Astrocyte (in vitro differentiated cells and primary cell): ENCODE data around the gene SUN3. TPM values are rescaled to one million over a fixed set of nuclear protein-coding genes. Genes with fewer than 3 reads are reported as not detected.

Experiments
- DNase-seq: peaks from one replicate; pipeline ENCODE4 v3.0.0-alpha.2; 2010; ENCODE audit warnings: low read depth
- FAIRE-seq: peaks from 2 replicates; lab custom pipeline; 2011; peaks lifted over from hg19 to GRCh38; lab: Jason Lieb, UNC
- H2AFZ ChIP-seq: 2 replicates; pipeline ENCODE4 v1.6.0; 2012; ENCODE audit warnings: low read depth, low read length, inconsistent platforms
- H3K27ac ChIP-seq: 2 replicates; pipeline ENCODE4 v1.5.1; 2011; ENCODE audit warnings: low read depth, low read length, inconsistent platforms
- H3K27me3 ChIP-seq: 2 replicates; pipeline ENCODE4 v1.6.0; 2011; ENCODE audit warnings: low read length, inconsistent platforms; ENCODE audit not compliant: insufficient read depth
- H3K36me3 ChIP-seq: 2 replicates; pipeline ENCODE4 v1.5.1; 2011; ENCODE audit warnings: low read length, inconsistent platforms; ENCODE audit not compliant: insufficient read depth
- H3K4me1 ChIP-seq: 2 replicates; pipeline ENCODE4 v1.5.1; 2011; ENCODE audit warnings: low read length, inconsistent platforms; ENCODE audit not compliant: insufficient read depth
- H3K4me2 ChIP-seq: 2 replicates; pipeline ENCODE4 v1.6.0; 2012; ENCODE audit warnings: low read length, inconsistent platforms
- H3K4me3 ChIP-seq: 2 replicates; pipeline ENCODE4 v1.5.1; 2011; ENCODE audit warnings: low read depth, mild to moderate bottlenecking, low read length, inconsistent platforms; ENCODE audit not compliant: insufficient read depth
- H3K79me2 ChIP-seq: 2 replicates; pipeline ENCODE4 v1.6.0; 2012; ENCODE audit warnings: mild to moderate bottlenecking, low read length, inconsistent platforms; ENCODE audit not compliant: insufficient read depth
- H3K9ac ChIP-seq: 2 replicates; pipeline ENCODE4 v1.6.0; 2012; ENCODE audit warnings: mild to moderate bottlenecking, low read length, inconsistent platforms
- H3K9me3 ChIP-seq: 2 replicates; pipeline ENCODE4 v1.5.1; 2012; ENCODE audit warnings: low read depth, mild to moderate bottlenecking, low read length, inconsistent platforms; ENCODE audit not compliant: insufficient read depth
- H4K20me1 ChIP-seq: 2 replicates; pipeline ENCODE4 v1.6.0; 2012; ENCODE audit warnings: low read length, inconsistent platforms; ENCODE audit not compliant: insufficient read depth
- H3K27ac Mint-ChIP-seq: one replicate; pipeline ENCODE4 v1.8.0; 2021; ENCODE audit warnings: mild to moderate bottlenecking, mixed read lengths; ENCODE audit not compliant: unreplicated experiment
- H3K27me3 Mint-ChIP-seq: one replicate; pipeline ENCODE4 v1.8.0; 2021; ENCODE audit warnings: low read depth, mixed read lengths; ENCODE audit not compliant: unreplicated experiment
- H3K36me3 Mint-ChIP-seq: one replicate; pipeline ENCODE4 v1.8.0; 2021; ENCODE audit warnings: low read depth, mixed read lengths; ENCODE audit not compliant: unreplicated experiment
- H3K4me1 Mint-ChIP-seq: one replicate; pipeline ENCODE4 v1.8.0; 2021; ENCODE audit warnings: low read depth, mixed read lengths; ENCODE audit not compliant: unreplicated experiment
- H3K4me3 Mint-ChIP-seq: one replicate; pipeline ENCODE4 v1.8.0; 2021; ENCODE audit warnings: mild to moderate bottlenecking, moderate library complexity, mixed read lengths; ENCODE audit not compliant: unreplicated experiment
- H3K9me3 Mint-ChIP-seq: one replicate; pipeline ENCODE4 v1.8.0; 2021; ENCODE audit warnings: mild to moderate bottlenecking, mixed read lengths; ENCODE audit not compliant: unreplicated experiment
- CTCF ChIP-seq: IDR thresholded peaks from 2 replicates; pipeline ENCODE4 v1.5.1; 2011; ENCODE audit warnings: low read depth, mild to moderate bottlenecking, inconsistent platforms, low read length, moderate library complexity; ENCODE audit not compliant: insufficient read depth
- EZH2 ChIP-seq: IDR thresholded peaks from 2 replicates; pipeline ENCODE4 v1.6.1; 2012; ENCODE audit warnings: mild to moderate bottlenecking, low read length, inconsistent platforms; ENCODE audit not compliant: insufficient read depth
- total RNA-seq: library from RNA; stranded (reverse); gene quantifications from 2 replicates; pipeline ENCODE4 v1.2.1, GENCODE V29; 2021

SUN3 gene
- total RNA-seq, 1 donor from 2014 or later = not detected

- no peak for FAIRE-seq
- H3K4me1 ChIP-seq = no peaks in the 10 kb centered on the region
- Mint-ChIP-seq H3K27ac (no peak within 1 kb of the TSS), H3K4me1 (peaks cover 31% of the 10 kb centered on the region), H3K9me3 (no peaks in the 10 kb centered on the region), H3K36me3 (no peaks in the 10 kb centered on the region), H3K27me3 (no peaks in the 10 kb centered on the region), H3K4me3 (no peak within 1 kb of the TSS)
- no peak within 1 kb of the TSS for H3K9ac ChIP-seq
- peak; percentile 28 for DNase-seq
- no peaks in the 10 kb centered on the region for H4K20me1 ChIP-seq
- H3K4me3 ChIP-seq = no peak within 1 kb of the TSS
- no peaks in the 10 kb centered on the region for H3K27me3 ChIP-seq
- H2AFZ ChIP-seq = no peak within 1 kb of the TSS
- H3K9me3 ChIP-seq = no peaks in the 10 kb centered on the region
- no peaks in the 10 kb centered on the region for H3K36me3 ChIP-seq
- H3K4me2 ChIP-seq = no peak within 1 kb of the TSS
- H3K27ac ChIP-seq = no peak within 1 kb of the TSS
- TF ChIP-seq CTCF (no peak), EZH2 (no peak)
- no peaks in the 10 kb centered on the region for H3K79me2 ChIP-seq
Measured at GRCh38 chr7:47948141-47948790, 80.6 kb downstream of the SUN3 start, which contains the start of gene PKD1L1. TSS of gene PKD1L1 (minus strand) at chr7:47948466. CDS start at chr7:47948440, 26 bp downstream.

- Histone ChIP-seq H3K36me3 (no peaks in the 10 kb centered on the region), H2AFZ (no peak overlapping the region), H3K79me2 (no peaks in the 10 kb centered on the region), H3K9ac (no peak overlapping the region), H3K4me2 (no peak overlapping the region), H3K27ac (no peak overlapping the region), H3K9me3 (no peaks in the 10 kb centered on the region), H4K20me1 (no peaks in the 10 kb centered on the region), H3K4me1 (no peaks in the 10 kb centered on the region), H3K4me3 (no peak overlapping the region), H3K27me3 (no peaks in the 10 kb centered on the region)
- TF ChIP-seq CTCF (no peak), EZH2 (no peak)
- FAIRE-seq (no peak), DNase-seq (no peak)
- no peak overlapping the region for H3K27ac Mint-ChIP-seq
- no peaks in the 10 kb centered on the region for H3K36me3 Mint-ChIP-seq
- no peaks in the 10 kb centered on the region for H3K27me3 Mint-ChIP-seq
- peaks cover 27% of the 10 kb centered on the region for H3K4me1 Mint-ChIP-seq
- no peak overlapping the region for H3K4me3 Mint-ChIP-seq
- no peaks in the 10 kb centered on the region for H3K9me3 Mint-ChIP-seq
Measured at GRCh38 chr7:47947355-47947749, 81.6 kb downstream of the SUN3 start.

GRCh38 chr7:47946581-47947354 lies 82.1 kb downstream of the SUN3 start:
- peaks cover 31% of the 10 kb centered on the region for H3K4me1 Mint-ChIP-seq
- H3K9ac ChIP-seq = no peak overlapping the region
- no peak overlapping the region for H3K27ac ChIP-seq
- no peak overlapping the region for H3K27ac Mint-ChIP-seq
- no peak overlapping the region for H3K4me2 ChIP-seq
- no peak overlapping the region for H3K4me3 ChIP-seq
- H3K9me3 ChIP-seq = no peaks in the 10 kb centered on the region
- H3K4me1 ChIP-seq = peaks cover 4% of the 10 kb centered on the region
- no peaks in the 10 kb centered on the region for H3K27me3 ChIP-seq
- no peak overlapping the region for H2AFZ ChIP-seq
- no peaks in the 10 kb centered on the region for H3K27me3 Mint-ChIP-seq
- no peak overlapping the region for H3K4me3 Mint-ChIP-seq
- H3K36me3 Mint-ChIP-seq = no peaks in the 10 kb centered on the region
- no peak for FAIRE-seq
- H3K36me3 ChIP-seq = no peaks in the 10 kb centered on the region
- TF ChIP-seq EZH2 (no peak), CTCF (no peak)
- DNase-seq = no peak
- no peaks in the 10 kb centered on the region for H3K9me3 Mint-ChIP-seq
- H3K79me2 ChIP-seq = no peaks in the 10 kb centered on the region
- H4K20me1 ChIP-seq = no peaks in the 10 kb centered on the region
